HG02642 (cell line): ENCODE measurements around the gene SLC13A3.

Experiments
- ATAC-seq: cut with Tn5 transposase; IDR thresholded peaks from one replicate; pipeline ENCODE4 v1.9.1; 2021; ENCODE audit warnings: mild to moderate bottlenecking; ENCODE audit not compliant: unreplicated experiment, poor library complexity

The SLC13A3 gene

DNA sequence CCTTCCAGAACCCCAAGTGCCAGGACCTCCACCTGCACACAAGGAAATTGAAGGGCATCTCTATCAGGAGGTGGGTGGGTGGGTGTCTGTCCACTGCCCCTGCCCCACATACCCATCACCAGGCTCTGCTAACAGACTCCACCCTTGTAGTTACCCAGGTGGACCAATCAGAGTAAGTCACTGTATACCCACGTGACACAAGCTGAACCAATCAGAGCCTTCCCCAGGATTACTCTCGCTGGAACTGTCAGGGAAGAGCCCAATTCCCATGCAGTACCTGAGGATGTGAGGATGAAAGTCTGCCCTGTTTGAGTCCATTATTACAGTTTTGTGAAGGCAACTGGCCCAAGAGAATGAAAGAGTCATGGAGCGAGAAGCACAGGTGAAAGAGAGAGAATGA lies 105.0 kb downstream of the SLC13A3 start:
- ATAC-seq = no peak

DNA sequence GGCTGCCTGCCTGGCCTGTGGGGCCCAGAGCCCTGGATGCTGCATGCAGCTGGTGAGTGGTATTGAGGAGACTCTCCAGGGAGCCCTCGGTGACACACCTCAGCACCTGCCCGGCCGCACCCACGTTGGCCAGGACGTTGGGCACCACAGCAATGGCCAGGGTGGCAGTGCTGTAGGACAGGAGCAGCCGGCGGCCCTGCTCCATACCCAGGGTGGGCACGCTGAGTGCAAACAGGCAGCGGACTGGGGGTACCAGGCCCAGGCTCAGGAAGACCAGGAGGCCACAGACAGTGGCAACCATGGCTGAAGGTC lies 105.5 kb downstream of the SLC13A3 start:
- ATAC-seq = no peak

DNA sequence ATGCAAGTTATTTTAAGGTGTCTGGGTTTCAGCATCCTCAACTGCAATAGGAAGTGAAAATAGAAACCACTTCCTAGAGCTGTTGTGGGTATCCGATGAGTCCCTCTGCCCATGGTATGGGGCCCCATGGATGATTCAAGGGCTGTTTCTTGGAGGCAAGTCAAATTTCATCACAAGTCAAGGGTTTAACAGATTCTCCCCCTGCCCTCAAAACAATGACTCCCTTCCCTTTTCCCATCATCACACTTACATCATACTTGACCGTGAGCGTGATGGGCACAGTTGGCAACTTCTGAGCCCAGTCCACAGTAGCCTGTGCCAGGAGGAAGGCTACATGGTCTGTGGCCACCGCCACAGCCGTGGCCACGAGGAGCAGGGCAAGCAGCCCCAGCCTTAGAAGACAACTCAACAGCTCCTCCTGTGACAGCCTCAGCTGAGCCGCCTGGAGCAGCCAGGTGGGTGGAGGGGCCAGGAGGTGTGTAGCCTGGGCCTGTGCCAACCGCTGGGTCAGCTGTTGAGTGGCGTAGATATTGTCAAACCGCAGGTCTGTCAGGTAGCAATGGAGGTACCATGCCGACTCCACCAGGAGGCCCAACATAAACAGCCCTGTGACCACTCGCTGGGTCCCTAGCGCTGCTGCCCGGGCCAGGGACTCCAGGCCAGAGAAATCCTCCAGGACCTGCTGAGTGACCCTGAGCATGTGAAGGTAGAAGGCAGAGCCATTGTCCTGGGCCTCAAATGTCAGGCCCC lies 106.0 kb downstream of the SLC13A3 start:
- no peak for ATAC-seq

DNA sequence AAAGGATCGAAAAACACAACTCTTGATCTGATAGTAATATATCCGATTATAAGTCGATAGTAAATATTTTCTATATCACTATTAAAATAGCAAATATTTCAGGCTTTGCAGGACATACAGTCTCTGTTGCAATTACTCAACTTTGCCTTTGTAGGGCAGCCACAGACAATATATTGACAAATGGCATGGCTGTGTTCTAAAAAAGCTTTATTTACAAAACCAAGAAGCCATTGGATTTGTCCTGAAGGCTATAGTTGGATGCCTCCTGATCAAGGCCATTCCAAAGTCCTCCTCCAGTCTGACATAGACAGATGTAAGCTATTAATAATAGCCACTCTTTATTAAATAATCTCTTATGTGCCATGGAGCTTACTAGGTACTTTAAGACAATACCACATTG lies 106.7 kb downstream of the SLC13A3 start:
- no peak for ATAC-seq

DNA sequence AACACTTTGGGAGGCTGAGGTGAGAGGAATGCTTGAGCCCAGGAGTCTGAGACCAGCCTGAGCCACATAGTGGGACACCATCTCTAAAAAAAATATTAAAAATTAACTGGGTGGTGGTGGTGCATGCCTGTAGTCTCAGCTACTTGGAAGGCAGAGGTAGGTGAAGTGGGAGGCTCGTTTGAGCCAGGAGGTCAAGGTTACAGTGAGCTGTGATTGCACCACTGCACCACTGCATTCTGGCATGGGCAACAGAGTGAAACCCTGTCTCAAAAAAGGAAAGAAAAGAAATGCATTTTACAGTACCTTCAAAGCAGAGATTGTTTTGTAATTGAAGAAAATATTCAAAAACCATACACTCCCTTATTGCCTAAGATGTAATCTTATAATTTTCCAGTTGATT lies 107.3 kb downstream of the SLC13A3 start:
- no peak for ATAC-seq

DNA sequence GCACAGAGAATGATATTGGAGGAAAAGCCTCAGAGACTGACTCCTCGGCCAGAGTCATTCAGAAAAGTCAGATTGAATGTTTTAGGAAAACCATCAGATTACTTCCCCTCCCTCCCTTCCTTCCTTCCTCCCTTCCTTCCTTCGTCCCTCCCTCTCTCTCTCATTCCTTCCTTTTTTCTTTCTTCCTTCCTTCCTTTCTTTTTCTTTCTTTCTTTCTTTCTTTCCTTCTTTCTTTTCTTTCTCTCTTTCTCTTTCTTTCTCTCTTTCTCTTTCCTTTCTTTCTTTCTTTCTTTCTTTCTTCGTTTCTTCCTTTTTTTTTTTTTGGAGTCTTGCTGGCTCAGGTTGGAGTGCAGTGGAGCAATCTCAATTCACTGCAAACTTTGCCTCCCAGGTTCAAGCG lies 108.2 kb downstream of the SLC13A3 start:
- ATAC-seq = no peak

DNA sequence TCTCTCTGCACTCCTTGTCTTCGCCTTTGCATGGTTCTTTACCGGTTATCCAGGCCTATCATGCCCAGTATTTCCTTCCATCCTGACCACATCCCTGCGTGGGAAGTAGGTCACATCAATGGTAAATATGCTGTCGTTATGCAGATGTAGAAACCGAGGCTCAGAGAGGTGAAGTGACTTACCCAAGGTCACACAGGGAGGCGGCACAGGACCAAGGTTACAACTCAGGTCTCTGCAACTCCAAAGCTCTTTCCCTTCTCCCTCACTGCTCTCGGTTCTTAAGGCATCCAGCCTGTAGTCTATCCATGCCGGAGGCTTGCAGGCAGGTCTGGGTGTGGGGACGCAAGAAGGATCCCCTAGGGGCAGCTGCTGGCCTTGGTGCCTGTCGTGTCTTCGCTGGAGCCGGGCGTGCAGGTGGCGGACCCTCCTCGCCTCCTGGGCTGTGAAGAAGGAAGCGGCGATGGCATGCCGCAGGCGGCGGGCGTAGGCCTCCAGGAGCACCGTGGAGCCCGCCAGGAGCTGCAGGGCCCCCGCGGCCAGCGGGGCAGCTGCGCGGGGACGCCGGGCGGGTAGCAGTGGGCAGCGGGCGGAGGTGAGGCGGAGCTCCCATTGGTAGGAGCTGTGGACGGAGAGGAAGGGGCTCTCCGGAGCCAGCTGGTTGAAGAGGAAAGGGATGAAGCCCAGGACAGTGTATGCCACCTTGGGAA lies 109.9 kb downstream of the SLC13A3 start:
- ATAC-seq = no peak

DNA sequence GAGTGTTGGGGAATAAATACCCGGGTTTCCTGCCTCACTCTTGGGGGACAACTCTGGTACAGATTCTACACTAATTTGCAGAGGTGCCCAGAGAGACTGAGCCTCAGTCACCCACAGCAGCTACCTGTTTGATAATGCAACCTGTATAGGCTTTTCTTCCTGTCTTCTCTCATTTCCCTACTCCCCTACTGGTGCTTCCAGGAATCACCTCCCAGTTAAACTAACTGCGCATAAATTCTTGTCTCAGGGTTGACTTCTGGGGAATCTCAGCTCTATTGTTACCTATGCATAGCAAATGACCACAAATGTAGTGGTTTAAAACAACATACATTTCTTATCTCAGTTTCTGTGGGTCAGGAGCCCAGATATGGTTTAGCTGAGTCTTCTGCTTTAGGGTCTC lies 112.1 kb downstream of the SLC13A3 start:
- ATAC-seq = no peak

DNA sequence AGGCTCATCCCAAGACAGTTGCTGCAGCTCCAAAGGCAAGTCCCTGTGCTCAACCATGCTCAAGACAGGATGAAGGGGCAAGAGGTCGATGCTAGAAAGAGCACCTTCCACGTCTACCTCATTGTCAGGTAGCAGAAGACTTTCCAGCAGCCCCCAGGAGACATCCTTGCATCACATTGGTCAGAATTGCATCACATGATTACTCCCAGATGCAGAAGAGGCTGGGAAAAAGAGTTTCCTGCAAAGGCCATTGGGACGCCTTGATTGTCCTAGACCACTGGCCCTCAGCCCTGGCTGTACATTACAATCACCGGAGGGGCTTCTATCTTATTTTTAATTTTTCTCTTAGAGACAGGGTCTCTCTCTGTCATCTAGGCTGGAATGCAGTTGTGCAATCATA lies 120.6 kb downstream of the SLC13A3 start:
- ATAC-seq = no peak

DNA sequence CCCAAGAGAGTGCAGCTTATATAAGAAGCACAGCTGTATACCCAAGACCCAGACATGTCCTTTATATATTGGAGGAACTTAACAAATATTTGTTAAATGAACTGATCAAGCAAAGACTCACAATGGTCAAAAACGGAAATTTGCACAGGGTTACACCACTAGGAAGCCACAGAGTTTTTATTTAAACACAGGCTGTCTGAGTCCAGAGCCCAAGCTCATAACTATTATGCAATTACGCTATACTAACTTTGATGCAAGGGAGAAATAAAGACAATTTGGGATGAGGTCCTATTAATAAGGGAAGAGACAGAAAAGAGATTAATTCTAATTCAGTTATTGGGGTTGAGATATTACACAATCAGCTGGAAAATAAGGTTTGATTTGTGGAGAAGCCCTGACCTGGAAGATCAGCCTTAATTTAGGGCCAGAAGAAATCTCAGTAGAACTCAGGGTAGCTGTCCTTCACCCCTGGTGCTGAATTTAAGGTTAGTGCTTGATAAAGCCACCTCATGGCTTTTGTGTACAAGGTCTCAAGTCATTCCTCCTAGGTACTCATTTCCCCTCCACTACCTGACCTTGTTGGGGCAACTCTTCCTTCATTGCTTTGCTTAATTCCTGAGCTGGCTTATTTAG lies 127.4 kb downstream of the SLC13A3 start:
- ATAC-seq = no peak

DNA sequence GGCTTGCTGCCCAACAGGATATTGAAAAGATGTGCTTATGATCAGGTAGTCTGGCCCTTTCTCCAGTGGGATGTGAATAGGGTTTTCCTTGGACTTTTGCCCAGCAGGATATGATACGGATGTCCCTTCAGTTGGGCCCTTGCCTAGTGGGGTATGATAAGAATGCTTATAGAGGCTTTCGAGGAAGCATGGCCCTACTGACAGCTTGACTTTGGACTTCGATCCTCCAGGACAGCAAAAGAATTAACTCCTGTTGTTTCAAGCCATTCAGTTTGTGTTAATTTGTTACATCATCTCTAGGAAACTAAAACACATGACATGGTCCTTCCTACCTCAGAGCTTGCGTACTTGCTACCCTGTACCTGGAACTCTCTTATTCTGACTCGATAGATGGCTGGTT lies 128.2 kb downstream of the SLC13A3 start:
- no peak for ATAC-seq

DNA sequence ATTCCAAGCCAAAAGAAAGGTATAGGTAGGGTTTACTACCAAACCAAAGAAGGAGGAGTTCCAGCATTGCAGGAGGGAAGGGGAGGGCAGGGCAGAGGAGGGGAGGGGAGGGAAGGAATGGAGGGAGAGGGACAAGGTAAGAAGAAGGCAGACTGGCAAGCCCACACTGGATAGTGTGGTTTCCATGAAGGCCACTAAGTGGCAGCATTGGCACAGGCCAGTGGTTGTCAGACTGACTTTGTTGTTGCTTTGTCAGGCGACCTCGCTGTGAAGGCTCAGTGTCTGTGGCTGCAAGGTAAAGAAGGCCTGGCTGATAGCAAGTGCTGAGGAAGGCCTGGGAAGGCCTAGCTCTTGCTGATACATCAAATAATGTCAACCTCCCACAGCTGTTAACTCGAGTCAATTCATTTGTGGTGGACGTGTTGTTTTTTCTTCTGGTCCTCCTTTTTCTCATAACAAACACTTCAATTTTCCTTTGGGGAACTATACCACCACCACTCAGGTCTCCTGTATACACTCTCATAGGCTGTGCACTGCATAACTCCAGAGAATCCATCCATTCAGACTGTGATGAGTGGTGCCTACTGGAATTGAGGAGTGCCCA lies 130.2 kb downstream of the SLC13A3 start:
- ATAC-seq = no peak

DNA sequence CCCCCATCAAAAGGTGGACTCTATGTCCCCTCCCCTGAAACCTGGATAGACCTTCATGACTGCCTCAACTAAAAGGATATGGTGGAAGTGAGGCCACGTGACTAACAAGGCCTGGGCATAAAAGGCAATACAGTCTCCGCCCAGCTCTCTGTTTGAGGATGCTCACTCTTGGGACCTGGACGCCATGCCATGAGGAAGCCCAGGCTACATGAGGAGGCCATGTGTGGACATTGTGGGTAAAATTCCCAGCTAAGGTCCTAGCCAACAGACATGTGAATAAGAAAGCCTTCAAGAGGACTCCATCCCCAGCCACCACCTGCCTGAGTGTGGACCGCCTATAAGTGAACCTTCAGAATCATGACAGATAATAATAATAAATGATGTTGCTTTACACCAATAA lies 130.7 kb downstream of the SLC13A3 start:
- no peak for ATAC-seq

DNA sequence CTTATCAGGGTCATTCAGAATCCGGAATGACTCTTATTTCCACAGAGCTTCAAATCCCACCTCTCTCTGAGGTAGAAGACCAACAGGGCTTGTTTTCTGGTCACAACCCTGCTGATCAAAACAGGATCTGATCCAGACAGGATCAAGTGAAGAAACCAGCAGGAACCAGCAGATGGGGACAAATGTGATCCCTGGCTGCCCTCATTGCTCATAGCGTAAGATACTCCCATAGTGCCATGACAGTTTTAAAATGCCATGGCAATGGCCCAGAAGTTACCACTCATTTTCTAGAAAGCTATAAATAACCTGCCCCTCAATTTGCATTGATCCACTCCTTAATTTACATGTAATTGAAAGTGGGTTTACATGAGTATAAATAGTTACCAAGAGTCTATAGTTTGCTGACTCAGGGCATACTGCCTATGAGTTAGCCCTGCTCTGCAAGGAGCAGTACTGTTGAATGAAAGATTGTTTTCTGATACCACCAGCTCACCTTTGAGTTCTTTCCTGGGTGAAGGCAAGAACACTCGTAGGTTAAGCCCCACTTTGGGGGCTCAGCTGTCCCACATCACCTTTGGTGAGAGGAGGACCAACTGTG lies 131.7 kb downstream of the SLC13A3 start:
- ATAC-seq = no peak

DNA sequence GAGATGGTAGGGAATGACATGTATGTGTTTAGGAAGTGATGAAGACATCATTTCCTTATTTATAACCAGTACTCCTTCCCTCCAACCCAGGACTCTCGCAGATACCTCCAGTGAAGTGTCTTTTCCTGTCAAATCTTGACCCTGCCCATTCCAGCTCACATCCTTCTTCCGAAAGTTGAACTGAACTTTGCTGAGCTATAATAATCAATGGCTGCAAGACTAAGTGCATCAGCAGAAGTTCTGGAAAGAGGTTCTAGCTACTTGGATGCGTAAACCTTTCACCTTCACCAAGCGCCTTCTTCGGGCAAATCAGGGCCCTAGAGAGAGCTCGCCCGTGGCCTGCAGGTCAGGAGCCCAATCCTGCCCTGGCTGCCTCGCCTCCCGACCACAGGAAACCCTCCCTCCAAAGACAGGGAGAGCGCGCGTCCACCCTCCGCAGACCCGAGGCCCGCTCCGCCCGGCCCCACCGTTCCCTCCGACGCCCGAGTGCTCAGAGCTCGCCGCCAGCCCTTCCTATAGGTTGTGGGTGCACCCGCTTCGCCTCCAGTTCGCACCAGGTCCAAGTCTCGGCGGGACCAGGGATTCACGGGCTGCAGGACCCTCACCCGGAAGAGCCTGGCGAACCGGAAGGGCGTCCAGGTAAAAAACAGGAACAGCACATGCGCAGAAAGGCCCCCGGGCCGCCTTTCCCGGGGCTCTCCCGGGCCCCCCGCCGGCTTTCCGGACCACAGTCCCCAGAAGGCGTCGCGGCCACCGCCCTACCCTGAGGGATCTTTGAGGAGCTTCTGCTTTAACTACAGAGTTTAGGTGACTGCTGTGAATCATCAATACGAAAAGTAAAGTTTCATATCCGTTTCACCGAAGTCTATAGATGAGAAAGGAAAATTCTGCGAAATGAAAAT lies 138.1 kb downstream of the SLC13A3 start, which contains the start of gene ZNF334:
Gene ZNF334, minus strand, starts transcription at position 617 of the 902 bp plus-strand sequence. CDS start 1,457 bp downstream, outside the sequence.
- peak; percentile 73 for ATAC-seq

DNA sequence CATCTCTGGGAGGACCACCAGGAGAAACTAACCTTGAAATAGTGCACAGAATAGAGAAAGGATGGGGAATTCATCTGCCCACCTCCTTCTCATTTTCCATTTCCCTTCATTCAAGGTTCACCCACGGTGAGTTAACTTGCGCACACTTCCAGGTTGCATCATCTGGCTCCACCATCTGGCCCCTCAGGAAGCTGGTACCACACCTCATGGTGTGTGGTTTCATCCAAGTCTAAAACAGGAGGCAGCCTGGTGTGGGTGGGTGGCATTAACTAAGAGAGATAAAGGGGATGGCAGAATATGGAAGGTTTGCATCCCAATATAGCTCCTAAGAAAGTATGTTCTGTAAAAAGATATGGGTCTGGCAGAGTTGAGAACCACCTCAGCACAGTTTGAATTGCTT lies 141.7 kb downstream of the SLC13A3 start:
- ATAC-seq = no peak
